CD4-positive, alpha-beta T cell treated with Interleukin-21 for 1 hour (primary cell): ENCODE measurements around the gene SGSH.
"Not testable (repeated sequence)": the region's sequence is repeated elsewhere in the genome, so short reads cannot be mapped to it uniquely, and the experiment has no call there.

Experiments used
- DNase-seq: peaks from one replicate; pipeline ENCODE4 v3.0.0-alpha.2; 2020

Gene SGSH

GRCh38 chr17:80252871-80253270 is 32.7 kb upstream of the SGSH start:
- DNase-seq = peak; percentile 88

- DNase-seq = no peak
Observed at GRCh38 chr17:80251966-80252365, 31.8 kb upstream of the SGSH start.

GRCh38 chr17:80248894-80249710 is 29.0 kb upstream of the SGSH start:
- DNase-seq = no peak

- DNase-seq = no peak
Observed at GRCh38 chr17:80248001-80248893, 28.1 kb upstream of the SGSH start.

GRCh38 chr17:80247561-80247960 is 27.4 kb upstream of the SGSH start:
- no peak for DNase-seq

GRCh38 chr17:80246726-80247125 is 26.6 kb upstream of the SGSH start:
- no peak for DNase-seq

GRCh38 chr17:80246266-80246681 is 26.1 kb upstream of the SGSH start:
- DNase-seq = no peak

GRCh38 chr17:80245566-80246265 is 25.6 kb upstream of the SGSH start:
- no peak for DNase-seq

GRCh38 chr17:80244871-80245509 is 24.9 kb upstream of the SGSH start:
- DNase-seq = no peak

- DNase-seq = not testable (repeated sequence)
Observed at GRCh38 chr17:80244448-80244847, 24.3 kb upstream of the SGSH start.

GRCh38 chr17:80243526-80244433 is 23.6 kb upstream of the SGSH start:
- DNase-seq = no peak

GRCh38 chr17:80242505-80242904 is 22.4 kb upstream of the SGSH start:
- DNase-seq = no peak

GRCh38 chr17:80237386-80237785 is 17.3 kb upstream of the SGSH start:
- DNase-seq = no peak

- no peak for DNase-seq
Observed at GRCh38 chr17:80236911-80237310, 16.8 kb upstream of the SGSH start.

GRCh38 chr17:80233202-80233601 is 13.1 kb upstream of the SGSH start:
- no peak for DNase-seq

GRCh38 chr17:80232438-80232837 is 12.3 kb upstream of the SGSH start:
- no peak for DNase-seq

- no peak for DNase-seq
Observed at GRCh38 chr17:80229011-80229410, 8.9 kb upstream of the SGSH start.

- no peak for DNase-seq
Observed at GRCh38 chr17:80228477-80228876, 8.3 kb upstream of the SGSH start.

GRCh38 chr17:80227666-80228065 is 7.5 kb upstream of the SGSH start:
- DNase-seq = no peak

- no peak for DNase-seq
Observed at GRCh38 chr17:80227156-80227555, 7.0 kb upstream of the SGSH start.

GRCh38 chr17:80225230-80225629 is 5.1 kb upstream of the SGSH start:
- DNase-seq = no peak

- no peak for DNase-seq
Observed at GRCh38 chr17:80224683-80225082, 4.5 kb upstream of the SGSH start.
